ENCODE data around the gene ZNF45. TPM values are rescaled to one million over a fixed set of nuclear protein-coding genes. Genes with fewer than 3 reads are reported as not detected.
A peak's percentile ranks its signal among the peaks of the same experiment; 100 is the strongest.

Gene ZNF45
- total RNA-seq, result 10 to 100 TPM in 1 of 2 donors, 1 to 10 TPM in 1; 8.1 to 16.9 TPM

DNA sequence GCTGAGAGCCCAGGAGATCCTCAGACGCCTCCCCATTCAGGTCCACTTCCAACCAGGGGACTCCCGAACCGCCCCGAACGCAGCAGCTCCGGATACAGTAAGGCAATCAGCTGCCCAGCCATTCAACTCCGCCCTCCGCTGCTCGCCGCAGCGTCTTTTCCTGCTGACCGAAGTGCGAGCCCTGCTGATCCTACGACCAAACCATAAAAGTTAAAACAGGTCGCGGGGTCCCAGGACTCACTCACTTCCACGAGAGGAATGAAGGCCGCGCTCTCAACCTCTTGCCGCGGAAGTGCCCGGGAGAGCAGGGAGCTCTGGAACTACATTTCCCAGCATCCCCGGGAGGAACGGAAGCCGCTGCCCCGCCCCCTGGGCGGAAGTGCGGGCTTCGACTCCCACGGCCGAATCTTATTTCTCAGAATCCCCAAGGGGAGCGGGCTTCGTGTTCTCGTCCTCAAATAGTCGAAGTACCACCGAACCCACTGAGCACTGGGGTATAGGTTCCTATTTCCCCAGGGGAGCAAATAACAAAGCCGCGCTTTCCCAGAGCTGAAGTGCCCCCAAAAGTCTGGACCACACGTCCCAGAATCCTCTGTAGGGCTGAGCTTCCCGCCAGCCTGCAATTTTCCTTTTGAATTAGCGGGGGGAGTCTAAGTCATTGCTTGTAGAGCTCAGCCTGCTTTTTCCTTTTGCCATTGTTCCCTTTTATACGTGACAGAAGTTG is at the start of gene ZNF45:
ZNF45 (minus strand) TSS at position 298 of the 724 bp plus-strand sequence. CDS start 13,097 bp downstream, outside the sequence.
- Histone ChIP-seq H3K27me3 (replicated peaks; ENCODE audit: insufficient read depth) (no peaks in the 10 kb centered on the region), H3K9me3 (no peaks in the 10 kb centered on the region), H3K27ac (peak within 1 kb of the TSS; percentile 75 to 83), H3K4me1 (ENCODE audit: control insufficient read depth in 1 of 2, low read depth in 2 of 2) (peaks cover 14 to 16% of the 10 kb centered on the region in 2 donors), H3K36me3 (peaks cover 19% of the 10 kb centered on the region), H3K4me3 (peak within 1 kb of the TSS; percentile 88)
- TF ChIP-seq, protein P1, sequence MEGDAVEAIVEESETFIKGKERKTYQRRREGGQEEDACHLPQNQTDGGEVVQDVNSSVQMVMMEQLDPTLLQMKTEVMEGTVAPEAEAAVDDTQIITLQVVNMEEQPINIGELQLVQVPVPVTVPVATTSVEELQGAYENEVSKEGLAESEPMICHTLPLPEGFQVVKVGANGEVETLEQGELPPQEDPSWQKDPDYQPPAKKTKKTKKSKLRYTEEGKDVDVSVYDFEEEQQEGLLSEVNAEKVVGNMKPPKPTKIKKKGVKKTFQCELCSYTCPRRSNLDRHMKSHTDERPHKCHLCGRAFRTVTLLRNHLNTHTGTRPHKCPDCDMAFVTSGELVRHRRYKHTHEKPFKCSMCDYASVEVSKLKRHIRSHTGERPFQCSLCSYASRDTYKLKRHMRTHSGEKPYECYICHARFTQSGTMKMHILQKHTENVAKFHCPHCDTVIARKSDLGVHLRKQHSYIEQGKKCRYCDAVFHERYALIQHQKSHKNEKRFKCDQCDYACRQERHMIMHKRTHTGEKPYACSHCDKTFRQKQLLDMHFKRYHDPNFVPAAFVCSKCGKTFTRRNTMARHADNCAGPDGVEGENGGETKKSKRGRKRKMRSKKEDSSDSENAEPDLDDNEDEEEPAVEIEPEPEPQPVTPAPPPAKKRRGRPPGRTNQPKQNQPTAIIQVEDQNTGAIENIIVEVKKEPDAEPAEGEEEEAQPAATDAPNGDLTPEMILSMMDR (IDR thresholded peaks at IDR 0.05), result no peak
- DNase-seq (ENCODE audit: low spot score) (peak; percentile 78), ATAC-seq (ENCODE audit: insufficient number of reproducible peaks, low FRiP score, low read depth) (peak; percentile 95)

DNA sequence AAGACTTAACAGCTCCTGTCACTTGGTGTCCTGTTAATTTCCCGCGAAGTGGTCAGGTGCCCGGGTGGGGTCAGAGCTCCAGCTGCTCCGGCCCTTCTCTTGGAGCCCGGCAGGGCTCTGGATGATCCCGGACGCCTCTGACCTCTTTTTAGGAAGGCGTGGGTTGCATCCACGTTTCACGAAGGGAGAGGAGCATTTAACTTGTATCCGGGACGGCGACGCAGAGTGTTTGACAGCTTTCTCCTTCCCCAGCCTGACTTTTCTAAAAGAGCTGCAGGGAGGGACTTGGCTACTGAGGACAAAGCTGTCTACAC is 49.6 kb upstream of the ZNF45 start:
- peaks cover 0 to 5% of the 10 kb centered on the region in 2 donors for H3K4me1 ChIP-seq (ENCODE audit: control insufficient read depth in 1 of 2, low read depth in 2 of 2)
- ATAC-seq (ENCODE audit: insufficient number of reproducible peaks, low FRiP score, low read depth) (no peak), DNase-seq (ENCODE audit: low spot score) (no peak)
- peaks cover 14% of the 10 kb centered on the region for H3K36me3 ChIP-seq
- peaks cover 11% of the 10 kb centered on the region for H3K9me3 ChIP-seq
- no peaks in the 10 kb centered on the region for H3K27me3 ChIP-seq (replicated peaks; ENCODE audit: insufficient read depth)
- TF ChIP-seq, protein P1 (IDR thresholded peaks at IDR 0.05), result no peak
- peak overlapping the region; percentile 87 for H3K4me3 ChIP-seq
- no peak overlapping the region for H3K27ac ChIP-seq

GRCh38 chr19:43983912-43984686 is 49.0 kb upstream of the ZNF45 start, which contains the start of gene ZNF155:
Gene ZNF155 (plus strand): TSS chr19:43984188. CDS start chr19:43988544, 4,356 bp downstream.
- no peaks in the 10 kb centered on the region for H3K27me3 ChIP-seq (replicated peaks; ENCODE audit: insufficient read depth)
- DNase-seq (ENCODE audit: low spot score) (peak; percentile 76), ATAC-seq (ENCODE audit: insufficient number of reproducible peaks, low FRiP score, low read depth) (peak; percentile 78)
- TF ChIP-seq, protein P1 (IDR thresholded peaks at IDR 0.05), result no peak
- H3K36me3 ChIP-seq, result peaks cover 9% of the 10 kb centered on the region
- H3K27ac ChIP-seq, result peak within 1 kb of the TSS; percentile 58 to 76
- H3K4me1 ChIP-seq (ENCODE audit: control insufficient read depth in 1 of 2, low read depth in 2 of 2), result peaks cover 0 to 5% of the 10 kb centered on the region in 2 donors
- H3K4me3 ChIP-seq, result peak within 1 kb of the TSS; percentile 87
- H3K9me3 ChIP-seq, result peaks cover 15% of the 10 kb centered on the region

DNA sequence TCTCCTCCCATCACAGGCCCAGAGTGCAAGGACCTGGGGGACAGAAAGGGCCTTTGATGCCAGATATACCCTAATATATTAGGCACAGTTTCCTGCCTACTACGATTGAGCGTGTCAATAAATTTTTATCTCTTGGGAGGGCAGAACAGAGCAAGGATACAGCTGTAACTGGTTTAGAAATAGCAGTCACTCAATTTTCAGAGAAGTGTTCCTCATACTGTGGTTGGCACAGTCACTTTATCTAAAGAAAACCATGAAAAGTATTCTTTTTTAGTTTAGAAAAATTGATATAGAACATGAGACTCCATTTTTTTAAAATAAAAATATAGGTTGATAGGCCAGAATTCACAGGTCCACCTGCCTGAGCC is 48.4 kb upstream of the ZNF45 start:
- TF ChIP-seq, protein P1 (IDR thresholded peaks at IDR 0.05), result no peak
- H3K4me1 ChIP-seq (ENCODE audit: control insufficient read depth in 1 of 2, low read depth in 2 of 2), result peaks cover 0 to 5% of the 10 kb centered on the region in 2 donors
- H3K27me3 ChIP-seq (replicated peaks; ENCODE audit: insufficient read depth), result no peaks in the 10 kb centered on the region
- H3K4me3 ChIP-seq, result peak overlapping the region; percentile 87
- H3K36me3 ChIP-seq, result peaks cover 4% of the 10 kb centered on the region
- DNase-seq (ENCODE audit: low spot score) (no peak), ATAC-seq (ENCODE audit: insufficient number of reproducible peaks, low FRiP score, low read depth) (no peak)
- H3K9me3 ChIP-seq, result peaks cover 15% of the 10 kb centered on the region
- no peak overlapping the region for H3K27ac ChIP-seq

DNA sequence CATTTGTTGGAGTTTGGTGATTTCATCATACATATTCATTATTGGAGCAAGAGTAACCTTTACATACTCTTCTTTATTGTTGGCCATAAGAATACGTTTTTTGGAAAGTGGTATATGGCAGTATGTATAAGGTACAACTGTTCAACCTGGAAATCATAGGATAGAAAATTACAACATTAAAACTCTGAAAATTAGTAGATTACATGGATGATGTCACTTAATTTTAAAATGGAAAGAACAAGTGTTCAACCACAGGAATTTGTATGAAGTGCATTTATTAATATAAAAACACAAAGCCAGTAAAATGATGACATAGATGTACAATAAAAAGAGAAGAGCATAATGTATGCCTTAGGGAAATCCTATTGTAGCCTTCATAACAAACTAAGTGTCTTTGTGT is 41.6 kb upstream of the ZNF45 start:
- H3K36me3 ChIP-seq, result no peaks in the 10 kb centered on the region
- no peaks in the 10 kb centered on the region for H3K4me1 ChIP-seq (ENCODE audit: control insufficient read depth in 1 of 2, low read depth in 2 of 2)
- H3K4me3 ChIP-seq, result no peak overlapping the region
- DNase-seq (ENCODE audit: low spot score) (no peak), ATAC-seq (ENCODE audit: insufficient number of reproducible peaks, low FRiP score, low read depth) (no peak)
- no peak overlapping the region for H3K27ac ChIP-seq
- H3K27me3 ChIP-seq (replicated peaks; ENCODE audit: insufficient read depth), result no peaks in the 10 kb centered on the region
- H3K9me3 ChIP-seq, result peaks cover 73% of the 10 kb centered on the region
- TF ChIP-seq, protein P1 (IDR thresholded peaks at IDR 0.05), result no peak

Data from thoracic aorta (tissue), 2 donors.